Left lung (tissue), 10 donors: ENCODE results near the gene TBC1D17. TPM values are rescaled to one million over a fixed set of nuclear protein-coding genes. Genes with fewer than 3 reads are reported as not detected.

Source experiments
- ATAC-seq: fragments of 200-7000 bp; cut with Tn5 transposase; one replicate; pipeline ENCODE4 v1.9.1; 2020; ENCODE audit warnings: moderate library complexity
- DNase-seq, 4 donors: peaks; one replicate each; pipeline ENCODE4 v3.0.0-alpha.2; 2013 to 2020
- H3K27ac ChIP-seq, 2 donors: fragments of 200-600 bp; sonication (generic) in 1 of 2; one replicate each; pipeline versions ENCODE4 v1.5.0 to v1.8.0; 2020 to 2021
- H3K27me3 ChIP-seq, 2 donors: fragments of 200-600 bp; sonication (generic) in 1 of 2; one replicate each; pipeline versions ENCODE4 v1.5.0 to v1.8.0; 2020 to 2021
- H3K36me3 ChIP-seq, 2 donors: fragments of 200-600 bp; sonication (generic) in 1 of 2; one replicate each; pipeline versions ENCODE4 v1.5.0 to v1.8.0; 2020 to 2021
- H3K4me1 ChIP-seq, 2 donors: fragments of 200-600 bp; one replicate each; pipeline ENCODE4 v1.8.0; 2021
- H3K4me3 ChIP-seq, 2 donors: fragments of 200-600 bp; sonication (generic) in 1 of 2; one replicate each; pipeline versions ENCODE4 v1.5.0 to v1.8.0; 2020 to 2021; ENCODE audit warnings: mild to moderate bottlenecking in 1 of 2
- H3K9me3 ChIP-seq, 2 donors: fragments of 200-600 bp; sonication (generic) in 1 of 2; one replicate each; pipeline versions ENCODE4 v1.5.0 to v1.8.0; 2020 to 2021
- intact Hi-C, 2 donors: fragments of 100-400 bp; cut with DNase I; formaldehyde crosslinking; loops; one replicate each; pipeline versions ENCODE4 v1.11.2 to v1.14.2; 2022
- polyA plus RNA-seq, 6 donors: library from polyadenylated mRNA; unstranded; fragments of 120-200 nt; gene quantifications; one replicate each; pipeline ENCODE4 v1.2.1, GENCODE V29; 2013; ENCODE audit not compliant: insufficient read length in 6 of 6
- total RNA-seq, 2 donors: library from RNA; stranded (reverse); fragmentation: NEBNext Ultra II Directional; extraction: Animal tissue kit (Norgen Biotek cat#: 25700); gene quantifications; one replicate each; pipeline ENCODE4 v1.2.1, GENCODE V29; 2021
- TF ChIP-seq, protein P1 (sequence below), 2 donors: fragments of 200-600 bp; sonication (generic) in 1 of 2; IDR thresholded peaks; one replicate each; pipeline versions ENCODE4 v1.5.0 to v1.8.0; 2021; ENCODE audit warnings: antibody characterized with exemption in 2 of 2
- donor health status: DM: no; HTN: yes; CAD: no.
- donor health status: DM: no; HTN: no; CAD: no.

The TBC1D17 gene
- total and polyA plus RNA-seq, 8 donors, result 35.2 to 47.2 (median 45.0) TPM

DNA sequence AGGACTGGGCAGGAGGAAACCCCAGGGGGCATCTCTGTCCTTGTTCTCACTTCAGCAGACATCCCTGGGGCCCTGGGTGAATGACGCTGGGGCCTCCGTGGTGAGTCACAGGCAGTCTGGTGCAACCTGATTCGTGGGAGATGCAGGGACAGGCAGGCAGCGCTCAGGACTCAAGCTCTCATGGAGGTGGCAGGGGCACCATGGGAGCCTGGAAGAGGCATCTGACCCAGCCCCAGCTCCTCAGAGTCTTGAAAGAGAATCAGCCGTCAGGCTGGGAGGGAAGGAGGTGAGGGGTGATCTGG, 40.5 kb upstream of the TBC1D17 start:
- no peak for ATAC-seq
- Histone ChIP-seq H3K36me3 (peaks cover 0 to 82% of the 10 kb centered on the region in 2 donors), H3K4me3 (no peak overlapping the region), H3K27me3 (no peaks in the 10 kb centered on the region), H3K4me1 (peaks cover 0 to 14% of the 10 kb centered on the region in 2 donors), H3K27ac (no peak overlapping the region), H3K9me3 (no peaks in the 10 kb centered on the region)
- no peak for DNase-seq
- TF ChIP-seq, protein P1, sequence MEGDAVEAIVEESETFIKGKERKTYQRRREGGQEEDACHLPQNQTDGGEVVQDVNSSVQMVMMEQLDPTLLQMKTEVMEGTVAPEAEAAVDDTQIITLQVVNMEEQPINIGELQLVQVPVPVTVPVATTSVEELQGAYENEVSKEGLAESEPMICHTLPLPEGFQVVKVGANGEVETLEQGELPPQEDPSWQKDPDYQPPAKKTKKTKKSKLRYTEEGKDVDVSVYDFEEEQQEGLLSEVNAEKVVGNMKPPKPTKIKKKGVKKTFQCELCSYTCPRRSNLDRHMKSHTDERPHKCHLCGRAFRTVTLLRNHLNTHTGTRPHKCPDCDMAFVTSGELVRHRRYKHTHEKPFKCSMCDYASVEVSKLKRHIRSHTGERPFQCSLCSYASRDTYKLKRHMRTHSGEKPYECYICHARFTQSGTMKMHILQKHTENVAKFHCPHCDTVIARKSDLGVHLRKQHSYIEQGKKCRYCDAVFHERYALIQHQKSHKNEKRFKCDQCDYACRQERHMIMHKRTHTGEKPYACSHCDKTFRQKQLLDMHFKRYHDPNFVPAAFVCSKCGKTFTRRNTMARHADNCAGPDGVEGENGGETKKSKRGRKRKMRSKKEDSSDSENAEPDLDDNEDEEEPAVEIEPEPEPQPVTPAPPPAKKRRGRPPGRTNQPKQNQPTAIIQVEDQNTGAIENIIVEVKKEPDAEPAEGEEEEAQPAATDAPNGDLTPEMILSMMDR (IDR thresholded peaks at IDR 0.05), result no peak
- intact Hi-C loops, result no loop called here

DNA sequence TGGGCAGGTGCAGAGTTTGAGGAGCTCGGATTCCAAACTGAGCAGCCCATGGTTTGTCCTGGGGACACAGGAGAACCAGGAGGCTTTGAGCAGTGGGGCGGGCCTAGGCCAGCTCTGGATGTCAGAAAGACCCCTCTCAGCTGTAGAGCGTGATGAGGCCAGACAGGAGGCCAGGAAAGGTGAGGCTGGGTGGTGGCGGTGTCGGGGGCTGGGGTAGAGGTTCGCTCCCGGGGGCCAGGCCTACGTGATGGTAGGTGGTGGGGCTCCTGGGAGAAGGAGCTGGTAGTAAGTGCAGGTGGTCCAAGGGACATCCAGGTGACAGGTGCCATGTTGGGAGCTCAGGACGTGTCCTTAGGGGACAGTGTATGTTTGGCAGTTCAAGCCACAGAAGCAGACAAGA, 40.1 kb upstream of the TBC1D17 start:
- DNase-seq (no peak), ATAC-seq (no peak)
- Histone ChIP-seq H3K4me3 (no peak overlapping the region), H3K9me3 (no peaks in the 10 kb centered on the region), H3K27me3 (no peaks in the 10 kb centered on the region), H3K4me1 (peaks cover 0 to 9% of the 10 kb centered on the region in 2 donors), H3K27ac (no peak overlapping the region), H3K36me3 (peaks cover 0 to 77% of the 10 kb centered on the region in 2 donors)
- intact Hi-C loops, result no loop called here
- TF ChIP-seq, protein P1 (IDR thresholded peaks at IDR 0.05), result no peak

GRCh38 chr19:49838885-49839588, 38.5 kb upstream of the TBC1D17 start:
- Histone ChIP-seq H3K4me1 (no peaks in the 10 kb centered on the region), H3K36me3 (peaks cover 0 to 61% of the 10 kb centered on the region in 2 donors), H3K4me3 (no peak overlapping the region), H3K27me3 (no peaks in the 10 kb centered on the region), H3K9me3 (no peaks in the 10 kb centered on the region), H3K27ac (no peak overlapping the region)
- TF ChIP-seq, protein P1 (IDR thresholded peaks at IDR 0.05), result no peak
- intact Hi-C loops, result no loop called here
- ATAC-seq (no peak), DNase-seq (no peak)

DNA sequence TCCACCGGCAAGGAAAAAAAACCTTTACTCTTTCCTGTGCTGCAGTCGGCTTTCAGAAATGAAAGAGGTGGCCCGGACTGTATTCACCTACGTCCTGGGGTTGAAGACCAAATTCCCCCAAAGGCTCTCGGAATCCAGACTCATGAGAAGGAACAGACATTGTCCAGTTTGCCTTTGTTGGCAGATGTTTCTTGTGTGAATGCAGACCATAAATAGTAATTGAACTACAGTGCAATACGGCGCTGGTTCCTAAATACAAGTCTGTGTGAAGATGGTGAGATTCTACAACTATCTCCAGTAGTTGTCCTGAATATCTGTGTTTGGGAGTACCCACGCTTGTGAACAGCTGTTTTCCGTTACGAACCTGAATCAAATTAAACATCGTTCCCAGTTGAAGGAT, 37.8 kb upstream of the TBC1D17 start:
- H3K36me3 ChIP-seq, result peaks cover 0 to 54% of the 10 kb centered on the region in 2 donors
- no peaks in the 10 kb centered on the region for H3K9me3 ChIP-seq
- H3K27ac ChIP-seq, result no peak overlapping the region
- intact Hi-C loops, result no loop called here
- ATAC-seq (no peak), DNase-seq (no peak)
- no peak overlapping the region for H3K4me3 ChIP-seq
- H3K27me3 ChIP-seq, result no peaks in the 10 kb centered on the region
- TF ChIP-seq, protein P1 (IDR thresholded peaks at IDR 0.05), result no peak
- H3K4me1 ChIP-seq, result no peaks in the 10 kb centered on the region

GRCh38 chr19:49840321-49840720, 37.2 kb upstream of the TBC1D17 start:
- DNase-seq, result no peak
- peaks cover 0 to 48% of the 10 kb centered on the region in 2 donors for H3K36me3 ChIP-seq
- H3K27ac ChIP-seq, result no peak overlapping the region
- H3K4me1 ChIP-seq, result no peaks in the 10 kb centered on the region
- no peak for ATAC-seq
- no peaks in the 10 kb centered on the region for H3K9me3 ChIP-seq
- H3K27me3 ChIP-seq, result no peaks in the 10 kb centered on the region
- intact Hi-C loops, result no loop called here
- no peak overlapping the region for H3K4me3 ChIP-seq
- TF ChIP-seq, protein P1 (IDR thresholded peaks at IDR 0.05), result no peak
